H1 (cell line): ENCODE results near the gene MRPL52. TPM values are rescaled to one million over a fixed set of nuclear protein-coding genes. Genes with fewer than 3 reads are reported as not detected.

ENCODE experiments used
- CTCF ChIA-PET: fragments of 300-600 bp; sonication (Branson Sonifier 250); formaldehyde crosslinking; loops from one replicate; lab custom pipeline; 2021; ENCODE audit not compliant: partially characterized antibody; lab: Charles Lee
- POLR2A ChIA-PET: fragments of 300-600 bp; sonication (Branson Sonifier 250); formaldehyde crosslinking; loops from one replicate; lab custom pipeline; 2021; ENCODE audit warnings: inconsistent platforms; ENCODE audit not compliant: partially characterized antibody; lab: Charles Lee
- DNase-seq, 2 experiments: peaks; one replicate each; pipeline versions ENCODE4 v3.0.0 to v3.0.0-alpha.2; 2010 to 2022; ENCODE audit warnings: low spot score in 2 of 2, low read depth in 1 of 2, mixed read lengths in 1 of 2
- FAIRE-seq: peaks from 2 replicates; lab custom pipeline; 2011; peaks lifted over from hg19 to GRCh38; lab: Jason Lieb, UNC
- H2AFZ ChIP-seq: 2 replicates; pipeline ENCODE4 v1.8.1; 2012; ENCODE audit warnings: low read length, inconsistent platforms
- H2AK5ac ChIP-seq: 2 replicates; pipeline ENCODE4 v1.6.1; 2013; ENCODE audit warnings: low read depth, low read length
- H2BK120ac ChIP-seq: replicated peaks from 2 replicates; pipeline ENCODE3; 2013; ENCODE audit warnings: low read depth, low read length, inconsistent platforms
- H2BK12ac ChIP-seq: 2 replicates; pipeline ENCODE4 v1.6.1; 2013; ENCODE audit warnings: low read depth, low read length
- H2BK15ac ChIP-seq: 2 replicates; pipeline ENCODE4 v1.6.1; 2013; ENCODE audit warnings: low read length
- H2BK20ac ChIP-seq: 2 replicates; pipeline ENCODE4 v1.6.1; 2013; ENCODE audit warnings: low read length
- H2BK5ac ChIP-seq: 2 replicates; pipeline ENCODE4 v1.6.1; 2013; ENCODE audit warnings: low read depth, low read length
- H3K14ac ChIP-seq: 2 replicates; pipeline ENCODE4 v1.6.1; 2013; ENCODE audit warnings: inconsistent platforms; ENCODE audit not compliant: insufficient read length
- H3K18ac ChIP-seq: 2 replicates; pipeline ENCODE4 v1.6.1; 2013; ENCODE audit warnings: low read length; ENCODE audit errors: extremely low read depth
- H3K23ac ChIP-seq: 2 replicates; pipeline ENCODE4 v1.6.1; 2013; ENCODE audit warnings: inconsistent platforms; ENCODE audit not compliant: insufficient read length
- H3K23me2 ChIP-seq: 2 replicates; pipeline ENCODE4 v1.6.1; 2013; ENCODE audit warnings: low read depth, low read length
- H3K27ac ChIP-seq: 2 replicates; pipeline ENCODE4 v1.6.1; 2011; ENCODE audit warnings: low read depth, low read length, inconsistent platforms
- H3K27me3 ChIP-seq, 4 experiments: replicated peaks in 1 of 4; 1 replicate in 1 of 4; 2 replicates in 3 of 4; pipeline versions ENCODE4 v1.6.1 to v1.8.1; 2011 to 2013; ENCODE audit warnings: low read length in 3 of 4, mild to moderate bottlenecking in 3 of 4, inconsistent platforms in 2 of 4, mixed read lengths in 2 of 4, moderate library complexity in 1 of 4; ENCODE audit not compliant: control insufficient read depth in 3 of 4, insufficient read depth in 3 of 4; ENCODE audit errors: extremely low read depth in 1 of 4
- H3K36me3 ChIP-seq, 4 experiments: 2 replicates each; pipeline versions ENCODE4 v1.6.1 to v1.8.1; 2011 to 2013; ENCODE audit warnings: mild to moderate bottlenecking in 4 of 4, low read length in 3 of 4, moderate library complexity in 2 of 4, control low read depth in 1 of 4, inconsistent platforms in 1 of 4; ENCODE audit not compliant: insufficient read depth in 4 of 4, control insufficient read depth in 2 of 4
- H3K4ac ChIP-seq: replicated peaks from 2 replicates; pipeline ENCODE3; 2013; ENCODE audit warnings: low read length, low read depth, mixed read lengths, inconsistent platforms; ENCODE audit not compliant: insufficient read length
- H3K4me1 ChIP-seq, 4 experiments: replicated peaks in 1 of 4; 1 replicate in 1 of 4; 2 replicates in 3 of 4; pipeline versions ENCODE4 v1.6.1 to v1.8.1; 2011 to 2013; ENCODE audit warnings: low read length in 3 of 4, inconsistent platforms in 2 of 4, mixed read lengths in 1 of 4; ENCODE audit not compliant: insufficient read depth in 4 of 4, control insufficient read depth in 3 of 4
- H3K4me2 ChIP-seq, 2 experiments: 2 replicates each; pipeline versions ENCODE4 v1.6.1 to v1.8.1; 2011 to 2013; ENCODE audit warnings: low read depth in 2 of 2, low read length in 2 of 2, control low read depth in 1 of 2, inconsistent platforms in 1 of 2, mild to moderate bottlenecking in 1 of 2; ENCODE audit not compliant: insufficient read depth in 1 of 2
- H3K4me3 ChIP-seq, 4 experiments: fragments of 200-600, 300-600 bp in 1 of 4; sonication (generic), shearing (Covaris generic), sonication (Bioruptor Twin) in 1 of 4; 2 replicates each; pipeline versions ENCODE4 v1.5.1 to v1.8.1; 2011 to 2016; ENCODE audit warnings: low read length in 4 of 4, low read depth in 3 of 4, control low read depth in 2 of 4, inconsistent platforms in 2 of 4, mild to moderate bottlenecking in 2 of 4, mixed read lengths in 1 of 4, moderate library complexity in 1 of 4; ENCODE audit not compliant: insufficient read depth in 2 of 4; ENCODE audit errors: extremely low read depth in 1 of 4
- H3K56ac ChIP-seq: replicated peaks from 2 replicates; pipeline ENCODE3; 2013; ENCODE audit warnings: low read depth, mild to moderate bottlenecking, mixed read lengths, low read length, inconsistent platforms; ENCODE audit not compliant: insufficient read length
- H3K79me1 ChIP-seq: 2 replicates; pipeline ENCODE4 v1.6.1; 2013; ENCODE audit warnings: low read depth, low read length, control low read depth
- H3K79me2 ChIP-seq, 2 experiments: 2 replicates each; pipeline versions ENCODE4 v1.6.1 to v1.8.1; 2012 to 2013; ENCODE audit warnings: low read length in 2 of 2, mild to moderate bottlenecking in 2 of 2, inconsistent platforms in 1 of 2; ENCODE audit not compliant: insufficient read depth in 2 of 2, control insufficient read depth in 1 of 2
- H3K9ac ChIP-seq, 4 experiments: replicated peaks in 1 of 4; 1 replicate in 1 of 4; 2 replicates in 3 of 4; pipeline versions ENCODE4 v1.6.1 to v1.8.1; 2011 to 2013; ENCODE audit warnings: low read depth in 3 of 4, low read length in 3 of 4, control low read depth in 2 of 4, mild to moderate bottlenecking in 2 of 4, moderate library complexity in 2 of 4, inconsistent platforms in 1 of 4; ENCODE audit errors: extremely low read depth in 1 of 4
- H3K9me3 ChIP-seq, 2 experiments: 2 replicates each; pipeline versions ENCODE4 v1.6.1 to v1.8.1; 2012 to 2013; ENCODE audit warnings: mild to moderate bottlenecking in 2 of 2, moderate library complexity in 2 of 2, control low read depth in 1 of 2, inconsistent platforms in 1 of 2, low read depth in 1 of 2, low read length in 1 of 2, mixed read lengths in 1 of 2; ENCODE audit not compliant: insufficient read depth in 2 of 2
- H4K20me1 ChIP-seq, 2 experiments: replicated peaks in 1 of 2; 2 replicates each; pipeline versions ENCODE3 to v1.8.1; 2011 to 2013; ENCODE audit warnings: inconsistent platforms in 2 of 2, low read length in 2 of 2, mild to moderate bottlenecking in 1 of 2; ENCODE audit not compliant: insufficient read depth in 2 of 2, control insufficient read depth in 1 of 2
- H4K5ac ChIP-seq: 2 replicates; pipeline ENCODE4 v1.6.1; 2013; ENCODE audit warnings: low read length, low read depth, mixed read lengths, inconsistent platforms; ENCODE audit not compliant: insufficient read length
- H4K8ac ChIP-seq: 2 replicates; pipeline ENCODE4 v1.8.0; 2013; ENCODE audit warnings: mild to moderate bottlenecking, moderate library complexity, low read length, inconsistent platforms; ENCODE audit not compliant: insufficient read depth; ENCODE audit errors: extremely low read depth
- H4K91ac ChIP-seq: replicated peaks from 2 replicates; pipeline ENCODE3; 2013; ENCODE audit warnings: low read length, mixed read lengths, inconsistent platforms; ENCODE audit not compliant: insufficient read length
- BCL11A ChIP-seq, 2 experiments: IDR thresholded peaks; one replicate each; pipeline ENCODE4 v1.6.1; 2011; ENCODE audit warnings: low read depth in 2 of 2, low read length in 2 of 2, mild to moderate bottlenecking in 2 of 2
- MAX ChIP-seq: IDR thresholded peaks from 2 replicates; pipeline ENCODE4 v1.6.1; 2012; ENCODE audit warnings: inconsistent platforms
- WGBS, 2 experiments: shearing (Covaris generic) in 1 of 2; methylation state at CpG; one replicate each; pipeline versions ENCODE4 v1.1.6 to v1.1.7; 2013 to 2015; ENCODE audit warnings: low lambda C conversion rate in 2 of 2, mixed read lengths in 2 of 2, inconsistent platforms in 1 of 2, low coverage in 1 of 2, missing lambda C conversion rate in 1 of 2; ENCODE audit not compliant: insufficient replicate concordance in 2 of 2, insufficient coverage in 1 of 2, insufficient read length in 1 of 2; ENCODE audit errors: extremely low coverage in 1 of 2, missing lambda C conversion rate in 1 of 2; 5-methylcytosine and 5-hydroxymethylcytosine counted together
- polyA plus RNA-seq, 7 experiments: library from polyadenylated mRNA; depleted of rRNA in 3 of 7; stranded (reverse) in 5 of 7; unstranded in 2 of 7; fragments of >200 nt in 5 of 7; fragments of 200-250 nt in 2 of 7; gene quantifications; 1 replicate in 5 of 7; 2 replicates in 1 of 7; 4 replicates in 1 of 7; pipeline versions ENCODE4 v1.2.1 to v1.2.3, GENCODE V29; 2011 to 2013; ENCODE audit warnings: missing spikeins in 2 of 7, mixed read lengths in 2 of 7
- total RNA-seq: library from RNA; stranded (reverse); fragmentation: NEBNext Ultra II Directional; extraction: Animal tissue kit (Norgen Biotek cat#: 25700); gene quantifications from 2 replicates; pipeline ENCODE4 v1.2.1, GENCODE V29; 2021

Gene MRPL52
- total and polyA plus RNA-seq, 2 of the 8 experiments (the other 6 are each of a cell fraction or from before 2014, with no cell fraction given) = 70.5 to 176 TPM

GRCh38 chr14:22780105-22780679, 49.5 kb upstream of the MRPL52 start:
- Histone ChIP-seq H2BK5ac (no peak overlapping the region), H2AK5ac (no peak overlapping the region), H4K91ac (no peak overlapping the region), H3K4me2 (no peak overlapping the region), H3K79me2 (no peaks in the 10 kb centered on the region), H2BK12ac (no peak overlapping the region), H3K14ac (no peak overlapping the region), H2BK20ac (no peak overlapping the region), H3K23me2 (no peaks in the 10 kb centered on the region), H2BK15ac (0 out of 2 replicates have a peak overlapping the region, but pooled peaks have one; percentile 83), H3K4me3 (no peak overlapping the region), H3K79me1 (no peaks in the 10 kb centered on the region), H3K18ac (no peak overlapping the region), H3K23ac (no peak overlapping the region), H3K9me3 (no peaks in the 10 kb centered on the region), H2AFZ (no peak overlapping the region), H4K20me1 (no peaks in the 10 kb centered on the region), H3K4ac (no peak overlapping the region), H2BK120ac (no peak overlapping the region), H3K56ac (no peak overlapping the region), H3K27ac (no peak overlapping the region), H4K5ac (no peak overlapping the region), H3K4me1 (no peaks in the 10 kb centered on the region; a peak in 1 of 7 replicates), H3K9ac (no peak overlapping the region), H3K27me3 (no peaks in the 10 kb centered on the region), H4K8ac (no peak overlapping the region), H3K36me3 (no peaks in the 10 kb centered on the region)
- TF ChIP-seq BCL11A (IDR thresholded peaks at IDR 0.05; ENCODE audit: low read depth in 2 of 2, low read length in 2 of 2) (no peak), MAX (no peak)
- FAIRE-seq (no peak), DNase-seq (no peak)
- POLR2A ChIA-PET = interaction anchor here (0.6 to 0.9 kb wide), 2 partner anchors 57 to 194 kb away, joined by 3 read pairs; no protein-coding TSS in a partner anchor
- WGBS, 2 experiments = 84% methylated on average over 2 of the region's 2 CpGs; no CpG with 5 or more reads in 1 of the 2 experiments
- CTCF ChIA-PET = interaction anchor here (0.8 to 3.0 kb wide), 9 partner anchors 14 to 220 kb away, joined by 3 to 13 read pairs (median 5); partner anchors contain the start of gene MRPL52
